ENCODE results near the gene NUP93. TPM values are rescaled to one million over a fixed set of nuclear protein-coding genes. Genes with fewer than 3 reads are reported as not detected.

Gene NUP93
- total and polyA plus RNA-seq, 2 experiments from 2014 or later = 23.5 to 35.7 TPM

DNA sequence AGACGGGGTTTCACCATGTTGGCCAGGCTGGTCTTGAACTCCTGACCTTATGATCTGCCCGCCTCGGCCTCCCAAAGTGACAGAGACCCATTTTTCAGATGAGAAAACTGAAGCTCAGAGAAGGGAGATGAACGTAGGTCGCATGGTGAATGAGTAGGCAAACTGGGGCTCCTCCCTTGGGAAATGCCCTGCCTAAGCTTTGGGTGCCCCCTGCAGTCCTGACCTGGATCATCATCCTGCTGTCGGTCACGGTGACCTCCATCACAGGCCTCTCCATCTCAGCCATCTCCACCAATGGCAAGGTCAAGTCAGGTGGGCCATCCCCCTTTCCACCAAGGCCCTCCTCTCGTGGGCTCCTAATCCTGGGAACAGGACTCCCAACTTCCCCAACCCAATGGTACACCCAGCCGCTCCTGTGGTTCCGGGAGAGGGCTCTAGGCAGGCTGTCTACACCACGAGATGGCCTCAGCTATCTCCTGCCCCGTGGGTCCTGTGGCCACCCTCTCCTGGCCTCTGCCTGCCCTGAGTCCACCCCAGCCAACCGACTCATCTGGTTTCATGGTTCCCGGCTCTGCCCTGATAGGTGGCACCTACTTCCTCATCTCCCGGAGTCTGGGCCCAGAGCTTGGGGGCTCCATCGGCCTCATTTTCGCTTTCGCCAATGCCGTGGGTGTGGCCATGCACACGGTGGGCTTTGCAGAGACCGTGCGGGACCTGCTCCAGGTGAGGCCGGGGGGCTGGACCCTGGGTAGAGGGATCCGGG, 139.8 kb downstream of the NUP93 start:
- 89% methylated on average over 24 of the region's 24 CpGs for WGBS (ENCODE audit: low lambda C conversion rate, missing lambda C conversion rate)
- no peaks in the 10 kb centered on the region for H3K9me3 ChIP-seq (ENCODE audit: low read depth)
- TF ChIP-seq EZH2phosphoT487 (IDR thresholded peaks at IDR 0.05; ENCODE audit: low read depth, severe bottlenecking, unreplicated experiment) (no peak), EZH2 (IDR thresholded peaks at IDR 0.05; ENCODE audit: borderline replicate concordance) (no peak)
- TF ChIP-seq, protein P1, sequence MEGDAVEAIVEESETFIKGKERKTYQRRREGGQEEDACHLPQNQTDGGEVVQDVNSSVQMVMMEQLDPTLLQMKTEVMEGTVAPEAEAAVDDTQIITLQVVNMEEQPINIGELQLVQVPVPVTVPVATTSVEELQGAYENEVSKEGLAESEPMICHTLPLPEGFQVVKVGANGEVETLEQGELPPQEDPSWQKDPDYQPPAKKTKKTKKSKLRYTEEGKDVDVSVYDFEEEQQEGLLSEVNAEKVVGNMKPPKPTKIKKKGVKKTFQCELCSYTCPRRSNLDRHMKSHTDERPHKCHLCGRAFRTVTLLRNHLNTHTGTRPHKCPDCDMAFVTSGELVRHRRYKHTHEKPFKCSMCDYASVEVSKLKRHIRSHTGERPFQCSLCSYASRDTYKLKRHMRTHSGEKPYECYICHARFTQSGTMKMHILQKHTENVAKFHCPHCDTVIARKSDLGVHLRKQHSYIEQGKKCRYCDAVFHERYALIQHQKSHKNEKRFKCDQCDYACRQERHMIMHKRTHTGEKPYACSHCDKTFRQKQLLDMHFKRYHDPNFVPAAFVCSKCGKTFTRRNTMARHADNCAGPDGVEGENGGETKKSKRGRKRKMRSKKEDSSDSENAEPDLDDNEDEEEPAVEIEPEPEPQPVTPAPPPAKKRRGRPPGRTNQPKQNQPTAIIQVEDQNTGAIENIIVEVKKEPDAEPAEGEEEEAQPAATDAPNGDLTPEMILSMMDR (IDR thresholded peaks at IDR 0.05; ENCODE audit: poor library complexity) = peak; percentile 7

DNA sequence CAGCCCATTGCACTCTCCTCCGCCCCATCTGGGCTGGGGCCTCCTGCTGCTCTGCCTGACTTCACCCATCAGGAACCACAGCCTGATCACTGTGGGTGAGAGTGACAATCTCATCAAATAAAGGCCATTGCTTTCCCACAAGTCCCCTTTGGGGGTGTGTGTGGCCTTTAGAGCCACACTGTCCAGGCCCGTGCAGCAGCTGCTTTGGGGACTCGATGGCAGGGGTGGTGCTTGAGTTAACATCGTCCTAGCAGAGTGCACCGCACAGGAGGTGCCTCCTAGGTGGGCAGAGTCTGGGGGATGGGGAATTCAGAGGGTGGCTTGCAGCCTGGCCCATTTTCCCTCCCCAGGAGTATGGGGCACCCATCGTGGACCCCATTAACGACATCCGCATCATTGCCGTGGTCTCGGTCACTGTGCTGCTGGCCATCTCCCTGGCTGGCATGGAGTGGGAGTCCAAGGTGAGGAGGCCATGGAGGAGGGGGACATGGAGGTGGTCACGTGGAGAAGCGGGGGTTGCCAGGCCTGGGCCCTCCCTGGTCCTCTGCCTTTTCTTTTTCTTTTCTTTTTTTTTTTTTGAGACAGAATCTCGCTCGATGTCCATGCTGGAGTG, 140.5 kb downstream of the NUP93 start:
- Histone ChIP-seq H3K4me2 (no peak overlapping the region), H4K20me1 (ENCODE audit: insufficient read depth, poor library complexity, severe bottlenecking) (no peaks in the 10 kb centered on the region), H3K9me3 (ENCODE audit: low read depth) (no peaks in the 10 kb centered on the region), H3K9me2 (replicated peaks; ENCODE audit: insufficient read depth) (no peaks in the 10 kb centered on the region), H3K4me3 (no peak overlapping the region), H2AFZ (no peak overlapping the region), H3K79me2 (no peaks in the 10 kb centered on the region), H3K27ac (no peak overlapping the region), H3K36me3 (replicated peaks; ENCODE audit: insufficient read depth, low read depth) (no peaks in the 10 kb centered on the region), H3K4me1 (ENCODE audit: insufficient read depth) (no peaks in the 10 kb centered on the region), H3K27me3 (no peaks in the 10 kb centered on the region)
- DNase-seq (ENCODE audit: low spot score) = no peak
- 98% methylated on average over 14 of the region's 14 CpGs for WGBS (ENCODE audit: low lambda C conversion rate, missing lambda C conversion rate)
- no peak for TF ChIP-seq EZH2 (IDR thresholded peaks at IDR 0.05; ENCODE audit: borderline replicate concordance)
- TF ChIP-seq, protein P1 (IDR thresholded peaks at IDR 0.05; ENCODE audit: poor library complexity) = no peak
- TF ChIP-seq EZH2phosphoT487 (IDR thresholded peaks at IDR 0.05; ENCODE audit: low read depth, severe bottlenecking, unreplicated experiment) = no peak

More for the DNA sequence above, 139.8 kb downstream of the NUP93 start:
- H3K4me1 ChIP-seq (ENCODE audit: insufficient read depth) = no peaks in the 10 kb centered on the region
- no peaks in the 10 kb centered on the region for H3K79me2 ChIP-seq
- no peak overlapping the region for H2AFZ ChIP-seq
- no peak for DNase-seq (ENCODE audit: low spot score)
- no peak overlapping the region for H3K4me2 ChIP-seq
- H3K36me3 ChIP-seq (replicated peaks; ENCODE audit: insufficient read depth, low read depth) = no peaks in the 10 kb centered on the region
- H3K27me3 ChIP-seq = no peaks in the 10 kb centered on the region
- H4K20me1 ChIP-seq (ENCODE audit: insufficient read depth, poor library complexity, severe bottlenecking) = no peaks in the 10 kb centered on the region
- H3K4me3 ChIP-seq = no peak overlapping the region
- no peak overlapping the region for H3K27ac ChIP-seq
- H3K9me2 ChIP-seq (replicated peaks; ENCODE audit: insufficient read depth) = no peaks in the 10 kb centered on the region

DNA sequence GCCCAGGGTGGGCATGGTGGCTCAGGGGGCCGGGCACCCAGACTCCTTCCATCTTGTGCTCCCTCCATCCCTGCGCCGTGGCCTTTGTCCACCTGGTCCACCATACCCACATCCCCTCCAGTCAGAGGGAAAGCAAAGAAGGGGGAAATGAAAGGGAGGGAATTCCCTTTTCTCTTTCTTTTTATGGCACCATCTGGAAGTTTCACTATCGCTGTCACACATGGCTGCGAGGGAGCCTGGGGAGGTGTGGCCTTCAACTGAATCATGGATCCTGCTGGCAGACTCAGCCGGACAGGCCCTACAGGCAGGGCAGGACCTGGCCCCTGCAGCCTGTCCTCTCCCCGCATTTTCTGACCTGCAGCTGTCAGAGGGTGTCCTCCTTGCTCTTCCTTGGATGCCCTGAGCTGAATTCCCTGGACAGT, 141.3 kb downstream of the NUP93 start:
- H3K4me1 ChIP-seq (ENCODE audit: insufficient read depth) = no peaks in the 10 kb centered on the region
- H3K4me3 ChIP-seq = no peak overlapping the region
- no peaks in the 10 kb centered on the region for H3K9me2 ChIP-seq (replicated peaks; ENCODE audit: insufficient read depth)
- no peaks in the 10 kb centered on the region for H3K9me3 ChIP-seq (ENCODE audit: low read depth)
- H3K36me3 ChIP-seq (replicated peaks; ENCODE audit: insufficient read depth, low read depth) = no peaks in the 10 kb centered on the region
- 76% methylated on average over 7 of the region's 7 CpGs for WGBS (ENCODE audit: low lambda C conversion rate, missing lambda C conversion rate)
- no peak overlapping the region for H3K27ac ChIP-seq
- no peak overlapping the region for H2AFZ ChIP-seq
- H3K27me3 ChIP-seq = no peaks in the 10 kb centered on the region
- no peaks in the 10 kb centered on the region for H3K79me2 ChIP-seq
- peak; percentile 46 for DNase-seq (ENCODE audit: low spot score)
- TF ChIP-seq EZH2phosphoT487 (IDR thresholded peaks at IDR 0.05; ENCODE audit: low read depth, severe bottlenecking, unreplicated experiment) (no peak), EZH2 (IDR thresholded peaks at IDR 0.05; ENCODE audit: borderline replicate concordance) (no peak)
- TF ChIP-seq, protein P1 (IDR thresholded peaks at IDR 0.05; ENCODE audit: poor library complexity) = no peak
- no peak overlapping the region for H3K4me2 ChIP-seq
- H4K20me1 ChIP-seq (ENCODE audit: insufficient read depth, poor library complexity, severe bottlenecking) = no peaks in the 10 kb centered on the region

All from hepatocyte (in vitro differentiated cells).